ENCODE data around the gene HCFC2. TPM values are rescaled to one million over a fixed set of nuclear protein-coding genes. Genes with fewer than 3 reads are reported as not detected.

HCFC2 gene
- total and polyA plus RNA-seq, 4 donors, result 5.8 to 17.4 (median 9.9) TPM

- 90% methylated on average over 2 of the region's 2 CpGs for WGBS
- H3K27me3 ChIP-seq (ENCODE audit: control insufficient read depth in 4 of 4, insufficient read depth in 4 of 4, low read length in 3 of 4), result no peaks in the 10 kb centered on the region
- no peak overlapping the region for H3K4me3 ChIP-seq (ENCODE audit: low read depth in 1 of 3, low read length in 3 of 3)
- DNase-seq (ENCODE audit: low spot score), result no peak
- no peak for TF ChIP-seq MAX (IDR thresholded peaks at IDR 0.05)
- no peak for TF ChIP-seq GABPA (IDR thresholded peaks at IDR 0.05 in 1 of 2, conservative IDR thresholded peaks at IDR 0.05 in 1 of 2)
- no peak for TF ChIP-seq ZBTB33 (IDR thresholded peaks at IDR 0.05)
- TF ChIP-seq NR2F2 (IDR thresholded peaks at IDR 0.05), result no peak
- TF ChIP-seq HNF4A (conservative IDR thresholded peaks at IDR 0.05), result no peak
- no peak for TF ChIP-seq TAF1 (conservative IDR thresholded peaks at IDR 0.05)
- TF ChIP-seq EGR1 (IDR thresholded peaks at IDR 0.05; ENCODE audit: low read depth in 2 of 2), result no peak
- TF ChIP-seq RXRA (IDR thresholded peaks at IDR 0.05), result no peak
- TF ChIP-seq REST (IDR thresholded peaks at IDR 0.05), result no peak
- no peak for TF ChIP-seq RAD21 (IDR thresholded peaks at IDR 0.05)
- no peak for TF ChIP-seq FOXA2 (IDR thresholded peaks at IDR 0.05)
- TF ChIP-seq SP1 (IDR thresholded peaks at IDR 0.05), result no peak
- no peak for TF ChIP-seq ATF3 (IDR thresholded peaks at IDR 0.05)
- no peak for TF ChIP-seq YY1 (IDR thresholded peaks at IDR 0.05)
- no peak for TF ChIP-seq JUND (IDR thresholded peaks at IDR 0.05)
- no peak for TF ChIP-seq CTCF (IDR thresholded peaks at IDR 0.05; ENCODE audit: low read depth, low read length, missing input control)
- no peak for TF ChIP-seq HNF4G (IDR thresholded peaks at IDR 0.05)
- no peaks in the 10 kb centered on the region for H3K36me3 ChIP-seq (ENCODE audit: control insufficient read depth in 4 of 4, insufficient read depth in 3 of 4, low read depth in 1 of 4, low read length in 3 of 4)
- H3K9ac ChIP-seq (ENCODE audit: low read depth in 1 of 2, low read length in 2 of 2), result no peak overlapping the region
- H3K4me1 ChIP-seq (ENCODE audit: control insufficient read depth in 4 of 4, insufficient read depth in 4 of 4, low read length in 3 of 4), result peaks cover 2 to 6% (median 4%) of the 10 kb centered on the region in 4 donors
- H3K27ac ChIP-seq (ENCODE audit: low read depth in 1 of 2, low read length in 2 of 2), result no peak overlapping the region
- no peaks in the 10 kb centered on the region for H3K9me3 ChIP-seq (ENCODE audit: control insufficient read depth in 4 of 4, low read length in 3 of 4)
Measured at GRCh38 chr12:104142543-104142942, 78.2 kb downstream of the HCFC2 start.

- no peak for DNase-seq (ENCODE audit: low spot score)
- Histone ChIP-seq H3K27ac (ENCODE audit: low read depth in 1 of 2, low read length in 2 of 2) (no peak overlapping the region), H3K4me3 (ENCODE audit: low read depth in 1 of 3, low read length in 3 of 3) (no peak overlapping the region), H3K4me1 (ENCODE audit: control insufficient read depth in 4 of 4, insufficient read depth in 4 of 4, low read length in 3 of 4) (peaks cover 2 to 6% (median 4%) of the 10 kb centered on the region in 4 donors), H3K9me3 (ENCODE audit: control insufficient read depth in 4 of 4, low read length in 3 of 4) (no peaks in the 10 kb centered on the region), H3K27me3 (ENCODE audit: control insufficient read depth in 4 of 4, insufficient read depth in 4 of 4, low read length in 3 of 4) (no peaks in the 10 kb centered on the region), H3K36me3 (ENCODE audit: control insufficient read depth in 4 of 4, insufficient read depth in 3 of 4, low read depth in 1 of 4, low read length in 3 of 4) (no peaks in the 10 kb centered on the region), H3K9ac (ENCODE audit: low read depth in 1 of 2, low read length in 2 of 2) (no peak overlapping the region)
- TF ChIP-seq RAD21 (IDR thresholded peaks at IDR 0.05), result no peak
- TF ChIP-seq MAX (IDR thresholded peaks at IDR 0.05), result no peak
- no peak for TF ChIP-seq TAF1 (conservative IDR thresholded peaks at IDR 0.05)
- TF ChIP-seq CTCF (IDR thresholded peaks at IDR 0.05; ENCODE audit: low read depth, low read length, missing input control), result no peak
- no peak for TF ChIP-seq SP1 (IDR thresholded peaks at IDR 0.05)
- no peak for TF ChIP-seq FOXA1 (IDR thresholded peaks at IDR 0.05)
- TF ChIP-seq HNF4A (conservative IDR thresholded peaks at IDR 0.05), result no peak
- TF ChIP-seq NR2F2 (IDR thresholded peaks at IDR 0.05), result no peak
- TF ChIP-seq REST (IDR thresholded peaks at IDR 0.05), result no peak
- TF ChIP-seq HNF4G (IDR thresholded peaks at IDR 0.05), result no peak
Measured at GRCh38 chr12:104143002-104143401, 78.7 kb downstream of the HCFC2 start.

All from liver (tissue), 9 donors.